ENCODE data around the gene PDLIM4. TPM values are rescaled to one million over a fixed set of nuclear protein-coding genes. Genes with fewer than 3 reads are reported as not detected.
A peak's percentile ranks its signal among the peaks of the same experiment; 100 is the strongest.

The PDLIM4 gene
- polyA plus RNA-seq, 1 donor, result 17.9 TPM

GRCh38 chr5:132253008-132253441, 4.5 kb upstream of the PDLIM4 start:
- no peaks in the 10 kb centered on the region for H3K36me3 ChIP-seq (ENCODE audit: control insufficient read depth, insufficient read depth, low read length)
- H3K27ac ChIP-seq (ENCODE audit: low read length), result peak overlapping the region; percentile 20
- peak in 1 of 2 donors; percentile 70 for DNase-seq
- H3K9me3 ChIP-seq (ENCODE audit: control insufficient read depth, low read depth, low read length), result peaks cover under 1% of the 10 kb centered on the region
- peaks cover 17% of the 10 kb centered on the region for H3K4me1 ChIP-seq (ENCODE audit: control insufficient read depth, insufficient read depth, low read length)
- peaks cover 2% of the 10 kb centered on the region for H3K27me3 ChIP-seq (ENCODE audit: control insufficient read depth, insufficient read depth, low read length)
- WGBS (ENCODE audit: insufficient coverage, low lambda C conversion rate), result no CpG with 5 or more reads among the region's 4 CpGs
- H3K4me3 ChIP-seq (ENCODE audit: low read length), result no peak overlapping the region

DNA sequence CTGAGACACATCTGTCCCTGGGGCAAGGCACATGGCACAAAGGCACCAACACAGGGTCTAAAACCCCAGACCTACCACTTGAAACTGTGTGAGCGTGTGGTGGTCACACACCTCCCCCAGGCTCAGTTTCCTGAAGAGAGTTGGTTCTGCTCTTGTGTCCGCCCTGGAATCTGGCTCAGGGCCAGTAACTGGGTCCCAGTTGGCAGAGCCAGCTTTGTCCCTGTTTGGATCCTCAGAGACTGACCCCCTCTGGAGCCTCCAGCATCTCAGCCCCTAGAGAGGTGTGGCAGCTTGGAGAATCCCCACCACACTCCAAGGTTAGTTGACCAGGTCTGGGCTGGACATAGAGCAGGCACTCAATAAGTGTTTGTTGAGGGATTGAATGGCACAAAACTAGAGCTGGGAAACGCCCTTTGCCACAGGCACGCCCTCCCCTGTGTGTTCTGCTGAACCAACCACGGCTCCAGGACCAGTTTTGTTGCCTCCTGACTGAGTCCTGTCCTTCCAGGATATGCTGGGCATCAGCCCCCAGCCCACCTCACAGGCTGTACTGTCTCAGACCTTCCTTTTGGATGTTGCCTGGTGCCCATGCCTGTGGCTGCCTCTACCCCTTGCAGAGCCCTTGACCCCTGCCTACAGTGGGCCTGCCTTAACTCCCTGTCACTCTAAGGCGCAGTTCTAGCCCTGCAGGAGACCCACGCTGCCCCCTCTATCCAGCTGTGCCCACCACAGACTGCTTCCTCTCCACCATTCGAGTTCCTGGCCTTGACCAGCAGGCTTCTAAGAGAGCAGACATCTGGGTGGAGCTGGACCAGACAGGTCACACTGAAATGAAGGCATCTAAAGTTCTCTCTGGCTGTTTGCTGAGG, 3.8 kb upstream of the PDLIM4 start:
- Histone ChIP-seq H3K4me3 (ENCODE audit: low read length) (no peak overlapping the region), H3K9me3 (ENCODE audit: control insufficient read depth, low read depth, low read length) (no peaks in the 10 kb centered on the region), H3K36me3 (ENCODE audit: control insufficient read depth, insufficient read depth, low read length) (no peaks in the 10 kb centered on the region), H3K27ac (ENCODE audit: low read length) (peak overlapping the region; percentile 20), H3K4me1 (ENCODE audit: control insufficient read depth, insufficient read depth, low read length) (peaks cover 19% of the 10 kb centered on the region), H3K27me3 (ENCODE audit: control insufficient read depth, insufficient read depth, low read length) (peaks cover 4% of the 10 kb centered on the region)
- WGBS (ENCODE audit: insufficient coverage, low lambda C conversion rate), result no CpG with 5 or more reads among the region's 8 CpGs
- DNase-seq, result no peak

- H3K27me3 ChIP-seq (ENCODE audit: control insufficient read depth, insufficient read depth, low read length), result peaks cover 4% of the 10 kb centered on the region
- H3K36me3 ChIP-seq (ENCODE audit: control insufficient read depth, insufficient read depth, low read length), result no peaks in the 10 kb centered on the region
- no peak overlapping the region for H3K4me3 ChIP-seq (ENCODE audit: low read length)
- WGBS (ENCODE audit: insufficient coverage, low lambda C conversion rate), result no CpG with 5 or more reads among the region's 7 CpGs
- H3K9me3 ChIP-seq (ENCODE audit: control insufficient read depth, low read depth, low read length), result no peaks in the 10 kb centered on the region
- peaks cover 23% of the 10 kb centered on the region for H3K4me1 ChIP-seq (ENCODE audit: control insufficient read depth, insufficient read depth, low read length)
- no peak for DNase-seq
- H3K27ac ChIP-seq (ENCODE audit: low read length), result no peak overlapping the region
Measured at GRCh38 chr5:132254321-132254977, 3.0 kb upstream of the PDLIM4 start.

DNA sequence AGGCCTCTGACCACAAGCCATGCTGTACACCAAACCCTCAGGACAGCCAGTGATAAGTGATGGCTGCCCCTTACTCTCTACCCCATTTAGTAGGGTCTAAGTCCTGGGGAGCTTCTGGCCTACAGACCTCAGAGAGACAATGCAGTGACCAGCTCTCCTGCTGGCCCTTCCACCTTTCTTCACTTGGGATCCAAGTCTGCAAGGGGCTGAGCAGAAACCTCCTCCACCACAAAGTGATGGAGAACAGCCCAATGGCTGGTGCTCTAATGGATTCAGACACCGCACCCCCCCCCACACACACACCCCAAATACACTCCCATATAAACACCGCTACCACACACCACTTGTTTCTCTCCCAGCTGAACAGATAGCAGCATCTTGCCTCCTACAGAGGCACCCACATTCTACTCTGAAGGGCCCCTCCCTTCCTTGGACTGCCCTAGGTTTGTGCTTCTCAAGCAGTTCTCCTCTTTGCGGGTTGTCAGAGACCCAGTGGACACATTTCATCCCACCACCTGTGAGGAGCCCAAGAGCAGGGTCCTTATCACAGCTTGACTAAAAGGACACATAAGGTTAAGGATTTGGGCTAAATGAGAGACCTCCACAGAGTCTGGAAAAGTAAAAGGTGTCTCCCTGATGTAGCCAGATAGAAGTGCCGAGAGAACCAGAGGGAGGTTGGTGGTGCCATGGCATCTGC, 1.3 kb upstream of the PDLIM4 start:
- DNase-seq, result no peak
- Histone ChIP-seq H3K9me3 (ENCODE audit: control insufficient read depth, low read depth, low read length) (no peaks in the 10 kb centered on the region), H3K27ac (ENCODE audit: low read length) (no peak overlapping the region), H3K4me3 (ENCODE audit: low read length) (no peak overlapping the region), H3K27me3 (ENCODE audit: control insufficient read depth, insufficient read depth, low read length) (peaks cover 4% of the 10 kb centered on the region), H3K36me3 (ENCODE audit: control insufficient read depth, insufficient read depth, low read length) (no peaks in the 10 kb centered on the region), H3K4me1 (ENCODE audit: control insufficient read depth, insufficient read depth, low read length) (peaks cover 23% of the 10 kb centered on the region)
- no CpG with 5 or more reads among the region's 4 CpGs for WGBS (ENCODE audit: insufficient coverage, low lambda C conversion rate)

- H3K27ac ChIP-seq (ENCODE audit: low read length), result no peak overlapping the region
- WGBS (ENCODE audit: insufficient coverage, low lambda C conversion rate), result no CpG with 5 or more reads among the region's 6 CpGs
- no peaks in the 10 kb centered on the region for H3K9me3 ChIP-seq (ENCODE audit: control insufficient read depth, low read depth, low read length)
- no peak overlapping the region for H3K4me3 ChIP-seq (ENCODE audit: low read length)
- no peak for DNase-seq
- peaks cover 23% of the 10 kb centered on the region for H3K4me1 ChIP-seq (ENCODE audit: control insufficient read depth, insufficient read depth, low read length)
- H3K36me3 ChIP-seq (ENCODE audit: control insufficient read depth, insufficient read depth, low read length), result no peaks in the 10 kb centered on the region
- H3K27me3 ChIP-seq (ENCODE audit: control insufficient read depth, insufficient read depth, low read length), result peaks cover 4% of the 10 kb centered on the region
Measured at GRCh38 chr5:132256783-132257130, 739 bp upstream of the PDLIM4 start.

GRCh38 chr5:132258102-132259068, 889 bp downstream of the PDLIM4 start:
- Histone ChIP-seq H3K9me3 (ENCODE audit: control insufficient read depth, low read depth, low read length) (no peaks in the 10 kb centered on the region), H3K27me3 (ENCODE audit: control insufficient read depth, insufficient read depth, low read length) (peaks cover 4% of the 10 kb centered on the region), H3K27ac (ENCODE audit: low read length) (peak overlapping the region; percentile 74), H3K4me1 (ENCODE audit: control insufficient read depth, insufficient read depth, low read length) (peaks cover 17% of the 10 kb centered on the region), H3K36me3 (ENCODE audit: control insufficient read depth, insufficient read depth, low read length) (peaks cover 9% of the 10 kb centered on the region), H3K4me3 (ENCODE audit: low read length) (peak overlapping the region; percentile 69)
- WGBS (ENCODE audit: insufficient coverage, low lambda C conversion rate), result no CpG with 5 or more reads among the region's 19 CpGs
- DNase-seq, result no peak

- Histone ChIP-seq H3K27me3 (ENCODE audit: control insufficient read depth, insufficient read depth, low read length) (peaks cover 4% of the 10 kb centered on the region), H3K4me3 (ENCODE audit: low read length) (peak overlapping the region; percentile 69), H3K27ac (ENCODE audit: low read length) (peak overlapping the region; percentile 74), H3K9me3 (ENCODE audit: control insufficient read depth, low read depth, low read length) (no peaks in the 10 kb centered on the region), H3K4me1 (ENCODE audit: control insufficient read depth, insufficient read depth, low read length) (peaks cover 12% of the 10 kb centered on the region), H3K36me3 (ENCODE audit: control insufficient read depth, insufficient read depth, low read length) (peaks cover 14% of the 10 kb centered on the region)
- WGBS (ENCODE audit: insufficient coverage, low lambda C conversion rate), result no CpG with 5 or more reads among the region's 24 CpGs
- peak in 1 of 2 donors; percentile 58 for DNase-seq
Measured at GRCh38 chr5:132259069-132259851, 1.8 kb downstream of the PDLIM4 start.

DNA sequence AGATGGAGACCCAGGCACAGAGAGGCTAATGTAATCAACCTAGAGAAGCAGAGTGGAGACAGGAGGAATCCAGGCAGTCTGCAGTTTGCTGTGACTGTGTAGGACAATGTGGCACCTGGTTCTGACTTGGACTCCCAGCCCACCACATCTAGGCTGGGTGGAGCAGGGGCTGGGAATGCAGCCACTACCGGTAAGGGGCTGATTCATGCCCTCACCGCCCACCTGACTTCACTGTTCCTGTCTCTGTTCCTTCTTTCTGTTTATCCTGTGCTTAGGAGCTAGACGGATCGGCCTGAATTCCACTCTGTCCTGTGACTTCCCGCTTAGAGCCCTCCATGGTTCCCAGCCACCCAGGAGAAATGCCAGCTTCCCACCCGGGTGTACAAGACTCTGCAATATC, 2.6 kb downstream of the PDLIM4 start:
- Histone ChIP-seq H3K4me3 (ENCODE audit: low read length) (no peak overlapping the region), H3K9me3 (ENCODE audit: control insufficient read depth, low read depth, low read length) (no peaks in the 10 kb centered on the region), H3K36me3 (ENCODE audit: control insufficient read depth, insufficient read depth, low read length) (peaks cover 14% of the 10 kb centered on the region), H3K27me3 (ENCODE audit: control insufficient read depth, insufficient read depth, low read length) (peaks cover 4% of the 10 kb centered on the region), H3K27ac (ENCODE audit: low read length) (peak overlapping the region; percentile 74), H3K4me1 (ENCODE audit: control insufficient read depth, insufficient read depth, low read length) (peaks cover 19% of the 10 kb centered on the region)
- WGBS (ENCODE audit: insufficient coverage, low lambda C conversion rate), result no CpG with 5 or more reads among the region's 6 CpGs
- DNase-seq, result no peak
